ENCODE results near the gene DPP6. TPM values are rescaled to one million over a fixed set of nuclear protein-coding genes. Genes with fewer than 3 reads are reported as not detected.

DPP6 gene
- total and polyA plus RNA-seq, 2 experiments from 2014 or later, result not detected

GRCh38 chr7:154698726-154699291 lies 646.6 kb downstream of the DPP6 start (continued):
- TF ChIP-seq ETS1 (IDR thresholded peaks at IDR 0.05) (no peak), EZH2 (IDR thresholded peaks at IDR 0.05; ENCODE audit: low read depth, unreplicated experiment) (no peak), JUNB (IDR thresholded peaks at IDR 0.05; ENCODE audit: unreplicated experiment) (no peak), NANOG (IDR thresholded peaks at IDR 0.05; ENCODE audit: borderline replicate concordance) (no peak)

- H3K36me3 ChIP-seq (ENCODE audit: insufficient read depth), result no peaks in the 10 kb centered on the region; the same call in 1 of the 2 replicates
- ATAC-seq (no peak), DNase-seq (ENCODE audit: low spot score) (no peak)
- no peaks in the 10 kb centered on the region for H3K79me2 ChIP-seq (replicated peaks; ENCODE audit: insufficient read depth)
- H4K20me1 ChIP-seq (replicated peaks; ENCODE audit: insufficient read depth), result no peaks in the 10 kb centered on the region
- H3K27ac ChIP-seq (ENCODE audit: low read depth), result no peak overlapping the region
- no peak overlapping the region for H3K4me2 ChIP-seq
- peaks cover 21% of the 10 kb centered on the region for H3K9me3 Mint-ChIP-seq
- H3F3A ChIP-seq (replicated peaks; ENCODE audit: low read depth), result no peaks in the 10 kb centered on the region
- H3K36me3 Mint-ChIP-seq (ENCODE audit: low read depth), result peaks cover 7% of the 10 kb centered on the region; the same call in 2 of the 3 replicates
- no peak overlapping the region for H3K27ac Mint-ChIP-seq
- H3K9me2 ChIP-seq (ENCODE audit: insufficient read depth), result no peaks in the 10 kb centered on the region
- H3K4me1 Mint-ChIP-seq, result peaks cover 10% of the 10 kb centered on the region
- H3K4me1 ChIP-seq (ENCODE audit: insufficient read depth), result no peaks in the 10 kb centered on the region
- no peaks in the 10 kb centered on the region for H3K27me3 Mint-ChIP-seq (ENCODE audit: insufficient read depth, low read depth, poor library complexity)
- no peaks in the 10 kb centered on the region for H3K27me3 ChIP-seq (ENCODE audit: insufficient read depth)
- H3K4me3 Mint-ChIP-seq, result no peak overlapping the region
- H3K4me3 ChIP-seq, result no peak overlapping the region
- no peak overlapping the region for H2AFZ ChIP-seq
- TF ChIP-seq ZNF331 (CRISPR knock-in tag; IDR thresholded peaks at IDR 0.05; ENCODE audit: low read depth) (no peak), ETS1 (IDR thresholded peaks at IDR 0.05) (no peak), ZNF114 (CRISPR knock-in tag; IDR thresholded peaks at IDR 0.05) (no peak), STAT1 (IDR thresholded peaks at IDR 0.05; ENCODE audit: unreplicated experiment) (no peak), NANOG (IDR thresholded peaks at IDR 0.05; ENCODE audit: borderline replicate concordance) (no peak), REST (IDR thresholded peaks at IDR 0.05; ENCODE audit: unreplicated experiment) (no peak), EZH2phosphoT487 (IDR thresholded peaks at IDR 0.05; ENCODE audit: unreplicated experiment) (no peak), CREB1 (CRISPR knock-in tag; IDR thresholded peaks at IDR 0.05; ENCODE audit: low read depth) (no peak), CTCF (conservative IDR thresholded peaks at IDR 0.05; ENCODE audit: low read depth in 2 of 2) (no peak)
Observed at GRCh38 chr7:154699417-154699816, 647.2 kb downstream of the DPP6 start.
